Adrenal gland (tissue), 5 donors: Measurements from ENCODE around the gene FBXO10.

Experiments
- CTCF ChIP-seq, 6 experiments: fragments of 450-650 bp in 4 of 6; fragments of 200-600 bp in 2 of 6; sonication (generic) in 1 of 6; IDR thresholded peaks; 1 replicate in 5 of 6; 2 replicates in 1 of 6; pipeline versions ENCODE4 v1.5.1 to v1.8.0; 2016 to 2021; ENCODE audit warnings: antibody characterized with exemption in 6 of 6, mild to moderate bottlenecking in 2 of 6, moderate library complexity in 1 of 6
- POLR2A ChIP-seq, 2 donors: fragments of 450-650 bp; IDR thresholded peaks; one replicate each; pipeline ENCODE4 v1.6.1; 2017; ENCODE audit warnings: antibody characterized with exemption in 2 of 2, mild to moderate bottlenecking in 2 of 2, moderate library complexity in 1 of 2
- donor health status: DM: no; HTN: no; CAD: no.

- TF ChIP-seq CTCF (IDR thresholded peaks at IDR 0.05) (no peak), POLR2A (IDR thresholded peaks at IDR 0.05) (no peak)
These were observed 80.6 kb downstream of the FBXO10 start for GRCh38 chr9:37495571-37495970.
